Measurements from ENCODE around the gene PCLAF.
"Not testable (repeated sequence)": the region's sequence is repeated elsewhere in the genome, so short reads cannot be mapped to it uniquely, and the experiment has no call there.

PCLAF gene

GRCh38 chr15:64381000-64381751 is at the start of gene PCLAF:
PCLAF (minus strand) TSS chr15:64381441; CDS start chr15:64381371, 70 bp downstream.
- peak; percentile 92 for DNase-seq

- peak; percentile 34 for DNase-seq
Observed at GRCh38 chr15:64430000-64430735, 48.9 kb upstream of the PCLAF start.

GRCh38 chr15:64429448-64429847 is 48.2 kb upstream of the PCLAF start:
- no peak for DNase-seq

- peak; percentile 6 for DNase-seq
Observed at GRCh38 chr15:64426845-64427465, 45.7 kb upstream of the PCLAF start.

GRCh38 chr15:64425221-64425620 is 44.0 kb upstream of the PCLAF start:
- DNase-seq, result no peak

GRCh38 chr15:64423970-64424369 is 42.7 kb upstream of the PCLAF start:
- no peak for DNase-seq

- DNase-seq, result no peak
Observed at GRCh38 chr15:64422697-64423096, 41.5 kb upstream of the PCLAF start.

GRCh38 chr15:64412216-64412615 is 31.0 kb upstream of the PCLAF start:
- DNase-seq, result no peak

GRCh38 chr15:64400583-64400982 is 19.3 kb upstream of the PCLAF start:
- DNase-seq, result no peak

- DNase-seq, result no peak
Observed at GRCh38 chr15:64398575-64398974, 17.3 kb upstream of the PCLAF start.

GRCh38 chr15:64396789-64397188 is 15.5 kb upstream of the PCLAF start:
- no peak for DNase-seq

- not testable (repeated sequence) for DNase-seq
Observed at GRCh38 chr15:64392471-64392870, 11.2 kb upstream of the PCLAF start.

GRCh38 chr15:64389036-64389435 is 7.8 kb upstream of the PCLAF start:
- no peak for DNase-seq

GRCh38 chr15:64387562-64388168 is 6.4 kb upstream of the PCLAF start, which contains the start of gene TRIP4:
TRIP4 (plus strand) TSS chr15:64387836; CDS start chr15:64387864, 28 bp downstream.
- DNase-seq, result peak; percentile 95

- DNase-seq, result no peak
Observed at GRCh38 chr15:64386291-64386690, 5.0 kb upstream of the PCLAF start.

GRCh38 chr15:64383760-64384159 is 2.5 kb upstream of the PCLAF start:
- no peak for DNase-seq

GRCh38 chr15:64380130-64380870 is 941 bp downstream of the PCLAF start:
- not testable (repeated sequence) for DNase-seq

GRCh38 chr15:64379216-64379960 is 1.9 kb downstream of the PCLAF start:
- no peak for DNase-seq

GRCh38 chr15:64373360-64373759 is 7.9 kb downstream of the PCLAF start:
- DNase-seq, result no peak

GRCh38 chr15:64371383-64371782 is 9.9 kb downstream of the PCLAF start:
- not testable (repeated sequence) for DNase-seq

GRCh38 chr15:64369078-64369607 is 12.1 kb downstream of the PCLAF start:
- DNase-seq, result no peak

All from amniotic stem cell (primary cell).